NB4 (cell line): ENCODE data around the gene C10orf105.

ENCODE experiments used
- DNase-seq: peaks from one replicate; pipeline ENCODE4 v3.0.0; 2010; ENCODE audit warnings: low read depth
- H3K4me3 ChIP-seq: one replicate; pipeline ENCODE4 v1.5.1; 2011; ENCODE audit warnings: mild to moderate bottlenecking, low read depth, low read length, moderate library complexity
- MAX ChIP-seq: IDR thresholded peaks from 2 replicates; pipeline ENCODE4 v1.6.1; 2011; ENCODE audit warnings: low read depth, low read length
- MYC ChIP-seq: IDR thresholded peaks from 2 replicates; pipeline ENCODE4 v1.6.1; 2011; ENCODE audit warnings: low read depth, low read length
- POLR2A ChIP-seq: IDR thresholded peaks from 2 replicates; pipeline ENCODE4 v1.6.1; 2011; ENCODE audit warnings: mild to moderate bottlenecking; ENCODE audit not compliant: insufficient read length; ENCODE audit errors: extremely low read depth
- TF ChIP-seq, protein P1 (sequence below): IDR thresholded peaks from one replicate; pipeline ENCODE4 v1.5.1; 2012; ENCODE audit warnings: low read depth, low read length

Gene C10orf105

DNA sequence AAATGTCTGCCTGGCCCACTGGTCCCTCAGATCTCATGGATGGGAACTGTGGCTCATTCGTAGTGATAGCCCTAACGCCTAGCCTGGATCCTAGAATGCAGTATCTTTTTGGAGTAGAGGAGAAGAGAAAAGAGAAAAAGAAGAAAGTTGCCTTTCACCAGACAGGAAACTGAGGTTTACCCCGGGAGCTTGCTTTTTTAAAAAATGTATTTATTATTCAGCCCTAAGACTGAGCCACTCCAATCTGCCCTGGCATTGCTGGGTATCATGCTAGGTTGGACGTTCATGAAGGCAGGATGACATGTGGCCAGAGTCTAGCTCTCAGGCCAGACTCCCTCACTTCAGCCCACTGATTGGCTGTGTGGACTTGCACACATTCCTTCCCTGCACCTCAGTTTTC, 21.5 kb upstream of the C10orf105 start:
- no peak for DNase-seq
- no peak overlapping the region for H3K4me3 ChIP-seq
- TF ChIP-seq, protein P1, sequence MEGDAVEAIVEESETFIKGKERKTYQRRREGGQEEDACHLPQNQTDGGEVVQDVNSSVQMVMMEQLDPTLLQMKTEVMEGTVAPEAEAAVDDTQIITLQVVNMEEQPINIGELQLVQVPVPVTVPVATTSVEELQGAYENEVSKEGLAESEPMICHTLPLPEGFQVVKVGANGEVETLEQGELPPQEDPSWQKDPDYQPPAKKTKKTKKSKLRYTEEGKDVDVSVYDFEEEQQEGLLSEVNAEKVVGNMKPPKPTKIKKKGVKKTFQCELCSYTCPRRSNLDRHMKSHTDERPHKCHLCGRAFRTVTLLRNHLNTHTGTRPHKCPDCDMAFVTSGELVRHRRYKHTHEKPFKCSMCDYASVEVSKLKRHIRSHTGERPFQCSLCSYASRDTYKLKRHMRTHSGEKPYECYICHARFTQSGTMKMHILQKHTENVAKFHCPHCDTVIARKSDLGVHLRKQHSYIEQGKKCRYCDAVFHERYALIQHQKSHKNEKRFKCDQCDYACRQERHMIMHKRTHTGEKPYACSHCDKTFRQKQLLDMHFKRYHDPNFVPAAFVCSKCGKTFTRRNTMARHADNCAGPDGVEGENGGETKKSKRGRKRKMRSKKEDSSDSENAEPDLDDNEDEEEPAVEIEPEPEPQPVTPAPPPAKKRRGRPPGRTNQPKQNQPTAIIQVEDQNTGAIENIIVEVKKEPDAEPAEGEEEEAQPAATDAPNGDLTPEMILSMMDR, result no peak
- TF ChIP-seq POLR2A (no peak), MYC (no peak), MAX (no peak)

DNA sequence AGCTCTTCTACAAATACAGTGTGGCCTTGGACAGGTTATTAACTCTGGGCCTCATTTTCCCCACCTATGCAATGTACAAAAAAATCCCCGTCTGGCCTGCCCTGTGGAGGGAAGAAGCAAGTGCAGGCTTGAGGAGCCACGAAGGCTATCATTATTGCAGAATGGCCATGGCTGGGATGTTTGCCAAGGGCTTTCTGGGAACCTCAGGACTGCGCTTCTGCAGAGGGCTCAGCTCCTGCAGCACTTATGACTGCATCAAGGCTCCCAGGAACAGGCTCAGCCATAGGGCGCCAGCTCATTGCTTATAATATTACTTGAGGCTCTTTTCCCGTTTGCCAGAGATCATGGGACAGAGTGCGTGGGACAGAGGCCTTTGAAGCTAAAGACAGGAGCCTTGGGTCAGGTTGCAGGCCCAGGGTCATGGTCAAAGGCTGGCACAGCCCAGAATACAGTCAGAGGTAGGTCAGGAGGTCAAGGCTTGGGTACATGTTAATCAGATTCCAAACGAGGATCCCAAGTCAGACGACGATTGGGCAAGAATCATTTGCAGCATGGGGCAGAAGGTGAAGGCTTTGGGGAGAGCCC, 20.6 kb upstream of the C10orf105 start:
- DNase-seq, result no peak
- TF ChIP-seq POLR2A, result no peak
- TF ChIP-seq MAX, result no peak
- no peak for TF ChIP-seq MYC
- TF ChIP-seq, protein P1, result no peak
- no peak overlapping the region for H3K4me3 ChIP-seq

DNA sequence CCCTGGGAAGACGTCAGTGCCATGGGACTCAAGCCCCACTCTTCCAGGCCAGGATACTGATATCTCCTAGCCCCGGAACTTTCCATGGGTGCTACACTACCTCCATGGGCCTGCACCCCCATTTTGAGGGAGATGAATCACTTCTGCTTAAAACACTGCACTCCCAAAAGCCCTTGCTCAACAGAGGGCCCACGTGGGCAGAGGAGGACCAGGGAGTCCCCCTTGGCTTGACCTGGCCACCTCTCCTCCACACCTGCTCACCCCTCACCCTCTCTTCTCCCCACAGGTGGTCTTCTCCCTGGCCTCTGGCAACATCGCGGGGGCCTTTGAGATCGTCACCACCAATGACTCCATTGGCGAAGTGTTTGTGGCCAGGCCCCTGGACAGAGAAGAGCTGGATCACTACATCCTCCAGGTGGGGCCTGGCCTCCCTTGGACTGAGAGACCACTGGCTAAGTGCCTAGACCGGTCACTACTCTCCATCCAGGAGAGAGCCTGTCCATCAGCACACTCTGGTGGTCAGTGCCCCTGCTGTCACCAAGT, 19.9 kb upstream of the C10orf105 start:
- DNase-seq, result no peak
- no peak for TF ChIP-seq POLR2A
- TF ChIP-seq MAX, result no peak
- TF ChIP-seq MYC, result no peak
- TF ChIP-seq, protein P1, result no peak
- H3K4me3 ChIP-seq, result no peak overlapping the region

- DNase-seq, result no peak
- H3K4me3 ChIP-seq, result no peak overlapping the region
- TF ChIP-seq MAX (no peak), POLR2A (no peak), MYC (no peak)
- TF ChIP-seq, protein P1, result no peak
These were observed 18.2 kb upstream of the C10orf105 start for GRCh38 chr10:71737834-71738197.

DNA sequence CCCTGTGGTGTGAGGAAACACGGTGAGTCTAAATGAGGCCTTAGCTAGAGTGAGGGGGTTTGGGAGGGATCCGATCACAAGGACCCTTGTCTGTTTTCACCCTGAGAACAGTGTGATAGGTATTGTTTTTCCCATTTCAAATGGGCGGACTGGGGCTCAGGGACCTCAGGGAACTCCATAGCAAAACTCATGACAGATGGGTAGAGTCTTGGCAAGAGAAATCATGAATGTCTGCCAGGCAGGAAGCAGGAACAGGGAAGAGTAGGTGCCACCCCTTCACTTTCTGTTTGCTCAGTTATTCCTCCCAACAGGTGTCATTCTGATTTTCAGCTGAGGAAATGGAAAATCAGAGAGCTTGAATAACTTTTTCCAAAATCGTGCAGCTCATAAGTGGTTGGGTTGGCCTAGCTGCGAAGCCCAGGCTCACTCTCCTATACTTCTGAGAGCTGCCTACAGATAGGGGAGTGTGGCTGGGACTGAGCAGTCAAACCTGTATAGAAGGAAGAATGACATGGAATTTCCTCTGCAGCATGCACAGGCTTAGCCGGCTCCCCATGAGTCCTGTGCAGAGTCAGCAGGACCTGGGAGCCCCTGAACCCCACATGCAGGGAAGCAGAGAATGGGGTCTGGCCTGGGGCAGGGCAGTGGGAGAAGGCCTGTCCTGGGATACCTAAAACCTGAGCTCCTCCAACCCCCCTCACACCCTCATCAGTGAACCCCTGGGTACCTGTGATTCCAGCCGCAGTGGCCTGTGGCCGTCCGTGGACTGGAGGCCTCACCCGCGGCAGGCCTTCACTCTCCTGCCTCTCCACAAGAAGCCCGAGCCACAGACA, 17.6 kb upstream of the C10orf105 start:
- no peak for TF ChIP-seq MYC
- no peak for DNase-seq
- no peak overlapping the region for H3K4me3 ChIP-seq

- TF ChIP-seq MAX, result no peak
- TF ChIP-seq, protein P1, result no peak
- no peak for TF ChIP-seq MYC
- no peak for TF ChIP-seq POLR2A
- no peak for DNase-seq
- no peak overlapping the region for H3K4me3 ChIP-seq
These were observed 17.0 kb upstream of the C10orf105 start for GRCh38 chr10:71736570-71736952.
